Sigmoid colon (tissue), 4 donors: ENCODE data around the gene MITF.

Source experiments
- EP300 ChIP-seq, 4 donors: sonication (generic); formaldehyde crosslinking; IDR thresholded peaks; one replicate each; pipeline ENCODE4 v1.6.1; 2017; ENCODE audit warnings: antibody characterized with exemption in 4 of 4
- POLR2A ChIP-seq, 2 donors: fragments of 450-650 bp; IDR thresholded peaks; one replicate each; pipeline ENCODE4 v1.6.1; 2016; ENCODE audit warnings: antibody characterized with exemption in 2 of 2, mild to moderate bottlenecking in 2 of 2, moderate library complexity in 2 of 2
- POLR2AphosphoS5 ChIP-seq, 4 donors: sonication (generic); formaldehyde crosslinking; IDR thresholded peaks; one replicate each; pipeline ENCODE4 v1.6.1; 2017; ENCODE audit warnings: antibody characterized with exemption in 4 of 4
- TF ChIP-seq, protein P1 (sequence below), 4 experiments: fragments of 450-650 bp in 3 of 4; fragments of 200-600 bp in 1 of 4; IDR thresholded peaks; one replicate each; pipeline ENCODE4 v1.5.1; 2016 to 2019; ENCODE audit warnings: antibody characterized with exemption in 4 of 4, mild to moderate bottlenecking in 3 of 4, moderate library complexity in 2 of 4

DNA sequence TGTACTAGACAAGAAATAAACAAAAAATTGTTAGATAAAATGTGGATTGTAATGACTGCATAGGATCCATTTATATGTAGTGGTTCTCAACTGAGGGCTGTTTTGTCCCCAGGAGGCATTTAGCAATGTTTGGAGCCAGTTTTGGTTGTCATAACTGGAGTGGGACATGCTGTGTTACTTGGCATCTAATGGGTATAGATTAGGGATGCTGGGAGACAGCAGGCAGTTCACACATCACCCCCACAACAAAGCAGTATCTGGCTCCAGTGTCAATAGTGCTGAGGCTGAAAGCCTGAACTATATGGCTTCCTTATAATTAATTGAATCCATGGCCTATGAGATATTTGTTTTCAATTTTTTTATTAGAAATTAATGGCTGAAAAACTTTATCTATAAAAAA is 188.3 kb downstream of the MITF start:
- TF ChIP-seq, protein P1, sequence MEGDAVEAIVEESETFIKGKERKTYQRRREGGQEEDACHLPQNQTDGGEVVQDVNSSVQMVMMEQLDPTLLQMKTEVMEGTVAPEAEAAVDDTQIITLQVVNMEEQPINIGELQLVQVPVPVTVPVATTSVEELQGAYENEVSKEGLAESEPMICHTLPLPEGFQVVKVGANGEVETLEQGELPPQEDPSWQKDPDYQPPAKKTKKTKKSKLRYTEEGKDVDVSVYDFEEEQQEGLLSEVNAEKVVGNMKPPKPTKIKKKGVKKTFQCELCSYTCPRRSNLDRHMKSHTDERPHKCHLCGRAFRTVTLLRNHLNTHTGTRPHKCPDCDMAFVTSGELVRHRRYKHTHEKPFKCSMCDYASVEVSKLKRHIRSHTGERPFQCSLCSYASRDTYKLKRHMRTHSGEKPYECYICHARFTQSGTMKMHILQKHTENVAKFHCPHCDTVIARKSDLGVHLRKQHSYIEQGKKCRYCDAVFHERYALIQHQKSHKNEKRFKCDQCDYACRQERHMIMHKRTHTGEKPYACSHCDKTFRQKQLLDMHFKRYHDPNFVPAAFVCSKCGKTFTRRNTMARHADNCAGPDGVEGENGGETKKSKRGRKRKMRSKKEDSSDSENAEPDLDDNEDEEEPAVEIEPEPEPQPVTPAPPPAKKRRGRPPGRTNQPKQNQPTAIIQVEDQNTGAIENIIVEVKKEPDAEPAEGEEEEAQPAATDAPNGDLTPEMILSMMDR (IDR thresholded peaks at IDR 0.05), result no peak
- no peak for TF ChIP-seq POLR2AphosphoS5 (IDR thresholded peaks at IDR 0.05)
- no peak for TF ChIP-seq POLR2A (IDR thresholded peaks at IDR 0.05)
- TF ChIP-seq EP300 (IDR thresholded peaks at IDR 0.05), result no peak
